Left colon (tissue), 2 donors: ENCODE data around the gene PSMC3. TPM values are rescaled to one million over a fixed set of nuclear protein-coding genes. Genes with fewer than 3 reads are reported as not detected.
A peak's percentile ranks its signal among the peaks of the same experiment; 100 is the strongest.

Source experiments
- ATAC-seq: fragments of 200-7000 bp; cut with Tn5 transposase; one replicate; pipeline ENCODE4 v1.9.1; 2020; ENCODE audit warnings: mild to moderate bottlenecking, moderate library complexity
- DNase-seq, 2 donors: peaks; one replicate each; pipeline ENCODE4 v3.0.0-alpha.2; 2020
- intact Hi-C, 2 donors: fragments of 100-400 bp; cut with DNase I in 1 of 2; cut with micrococcal nuclease in 1 of 2; formaldehyde crosslinking; loops; one replicate each; pipeline versions ENCODE4 v1.11.2 to v1.14.0; 2022; cut with DNase I, micrococcal nuclease
- total RNA-seq, 2 donors: library from RNA; stranded (reverse); fragmentation: NEBNext Ultra II Directional; extraction: Animal tissue kit (Norgen Biotek cat#: 25700); gene quantifications; one replicate each; pipeline ENCODE4 v1.2.1, GENCODE V29; 2021
- donor health status: DM: no; HTN: no; CAD: no.
- donor health status: DM: yes; HTN: yes; CAD: no.

Gene PSMC3
- total RNA-seq, 2 donors from 2014 or later = 74.8 to 82.5 TPM

DNA sequence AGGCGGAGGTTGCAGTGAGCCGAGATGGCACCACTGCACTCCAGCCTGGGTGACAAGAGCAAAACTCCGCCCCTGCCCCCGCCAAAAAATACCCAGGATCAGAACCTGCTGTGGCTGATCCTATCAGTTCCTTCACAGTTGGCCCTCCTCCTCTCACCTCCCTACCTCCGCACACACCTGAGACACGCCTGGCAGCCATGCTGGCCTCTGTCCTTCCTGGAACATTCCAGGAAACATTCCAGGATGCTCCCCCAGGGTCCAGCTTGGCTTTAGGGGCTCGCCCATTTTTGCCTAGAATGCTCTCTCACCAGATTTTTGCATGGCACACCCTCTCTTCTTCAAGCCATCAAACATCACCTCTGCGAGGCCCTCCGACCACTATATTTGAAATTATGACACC is 20.6 kb upstream of the PSMC3 start:
- no peak for DNase-seq
- intact Hi-C loops = loop anchor here in 1 of 2 donors (10.0 kb wide), 1 partner anchor 72 kb away; the partner anchor contains the start of gene SPI1
- no peak for ATAC-seq

DNA sequence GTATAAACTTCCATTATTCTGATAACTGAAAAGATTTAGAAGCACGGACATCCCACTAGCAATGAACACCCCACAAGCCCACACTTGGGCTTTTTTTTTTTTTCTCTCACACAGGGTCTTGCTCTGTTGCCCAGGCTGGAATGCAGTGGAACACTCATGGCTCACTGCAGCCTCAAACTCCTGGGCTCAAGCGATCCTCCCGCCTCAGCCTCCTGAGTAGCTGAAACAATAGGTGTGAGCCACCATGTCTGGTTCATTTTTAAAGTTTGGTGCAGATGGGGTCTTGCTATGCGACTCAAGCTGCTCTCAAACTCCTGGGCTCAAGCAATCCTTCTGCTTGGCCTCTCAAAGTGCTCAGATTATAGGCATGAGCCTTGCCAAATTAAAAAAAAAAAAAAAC is 19.6 kb upstream of the PSMC3 start:
- ATAC-seq (no peak), DNase-seq (no peak)
- intact Hi-C loops = loop anchor here in 1 of 2 donors (10.0 kb wide), 1 partner anchor 71 kb away; the partner anchor contains the start of gene SPI1

DNA sequence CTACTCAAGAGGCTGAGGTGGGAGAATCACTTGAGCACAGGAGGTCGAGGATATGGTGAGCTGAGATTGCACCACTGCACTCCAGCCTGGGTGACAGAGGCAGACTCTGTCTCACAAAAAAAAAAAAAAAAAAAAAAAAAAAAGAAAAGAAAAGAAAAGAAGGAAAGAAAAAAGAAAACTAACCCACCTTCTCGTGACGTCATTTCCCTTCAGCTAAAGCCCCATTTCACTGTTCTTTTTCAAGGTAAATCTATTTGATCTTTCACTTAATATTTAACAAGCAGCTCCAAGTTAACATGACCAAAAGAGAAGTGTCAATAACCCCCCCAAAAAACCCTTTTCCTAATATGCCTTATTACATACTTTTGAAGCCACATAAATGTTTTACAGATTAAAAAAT is 17.6 kb upstream of the PSMC3 start:
- intact Hi-C loops = loop anchor here in 1 of 2 donors (10.0 kb wide), 1 partner anchor 69 kb away; the partner anchor contains the start of gene SPI1
- DNase-seq = no peak
- ATAC-seq = no peak

DNA sequence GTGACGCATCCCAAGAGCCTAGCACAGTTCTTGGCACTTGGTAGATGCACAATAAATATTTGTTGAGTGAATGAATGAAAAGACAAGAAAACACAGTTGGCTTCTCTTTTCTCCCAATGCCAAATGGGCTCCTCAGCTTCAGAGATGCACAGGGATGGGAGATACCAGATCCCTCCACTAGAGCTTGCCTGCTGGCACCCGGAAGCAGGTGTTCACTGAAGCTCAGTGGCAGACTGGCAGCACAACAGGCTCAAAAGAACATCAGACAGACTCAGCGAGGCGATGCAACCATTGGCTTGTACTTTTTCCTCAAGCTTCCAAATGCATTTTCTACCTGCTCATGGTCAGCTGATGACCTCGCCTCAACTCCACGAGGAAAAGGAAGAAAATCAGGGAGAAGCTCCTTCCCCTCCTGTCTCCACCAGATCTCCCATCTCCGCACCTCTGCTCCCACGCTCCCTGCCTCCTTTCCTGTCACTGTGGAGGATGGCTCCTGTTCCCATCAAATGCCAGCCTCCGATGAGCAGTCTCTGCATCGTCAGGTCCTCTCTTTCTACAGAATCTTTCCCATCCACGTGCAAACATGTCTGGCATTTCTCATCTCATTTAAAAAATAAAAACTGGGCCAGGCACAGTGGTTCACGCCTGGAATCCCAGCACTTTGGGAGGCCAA is 16.9 kb upstream of the PSMC3 start:
- no peak for DNase-seq
- no peak for ATAC-seq
- intact Hi-C loops = loop anchor here in 1 of 2 donors (10.0 kb wide), 1 partner anchor 68 kb away; the partner anchor contains the start of gene SPI1

DNA sequence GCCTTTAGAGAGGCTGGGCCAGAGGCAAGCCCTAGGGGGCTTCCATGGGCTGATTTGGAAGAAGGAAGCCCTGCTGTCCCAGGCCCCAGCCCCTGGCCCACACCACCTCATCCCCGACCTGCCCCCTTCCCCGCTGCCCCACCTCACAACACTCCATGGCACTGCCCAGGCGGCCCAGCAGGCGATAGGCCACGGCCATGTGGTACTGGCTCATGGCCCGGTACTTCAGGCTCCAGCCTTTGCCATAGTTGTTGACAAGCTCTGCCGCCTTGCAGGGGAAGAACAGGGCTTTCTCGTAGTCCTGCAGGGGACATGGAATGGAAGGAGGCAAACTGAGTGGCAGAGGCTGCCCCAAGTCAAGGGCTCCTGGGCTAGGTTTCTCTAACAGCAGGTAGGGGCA is 16.3 kb upstream of the PSMC3 start:
- DNase-seq (no peak), ATAC-seq (no peak)
- intact Hi-C loops = loop anchor here in 1 of 2 donors (10.0 kb wide), 1 partner anchor 68 kb away; the partner anchor contains the start of gene SPI1

GRCh38 chr11:47441421-47441820 is 15.2 kb upstream of the PSMC3 start:
- intact Hi-C loops = loop anchor here in 1 of 2 donors (10.0 kb wide), 1 partner anchor 67 kb away; the partner anchor contains the start of gene SPI1
- DNase-seq (no peak), ATAC-seq (no peak)

DNA sequence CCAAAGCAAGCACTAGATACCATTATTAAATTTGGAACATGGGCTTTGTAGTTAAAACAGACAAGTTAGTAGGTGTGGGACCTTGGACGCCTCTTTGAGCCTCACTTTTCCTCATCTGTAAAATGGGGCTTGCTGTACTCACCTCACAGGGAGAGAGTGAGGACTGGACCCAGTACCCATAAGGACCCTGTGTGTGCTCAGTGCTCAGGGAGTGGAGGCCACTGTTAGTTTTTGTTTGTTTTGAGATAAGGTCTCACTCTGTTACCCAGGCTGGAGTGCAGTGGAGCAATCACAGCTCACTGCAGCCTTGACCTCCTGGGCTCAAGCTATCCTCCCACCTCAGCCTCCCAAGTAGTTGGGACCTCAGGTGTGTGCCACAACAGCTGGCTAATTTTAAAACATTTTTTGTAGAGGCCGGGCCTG is 13.8 kb upstream of the PSMC3 start:
- intact Hi-C loops = loop anchor here in 1 of 2 donors (10.0 kb wide), 1 partner anchor 65 kb away; the partner anchor contains the start of gene SPI1

GRCh38 chr11:47438721-47439120 is 12.5 kb upstream of the PSMC3 start:
- no peak for ATAC-seq
- intact Hi-C loops = no loop called here
- DNase-seq = no peak

More for the DNA sequence above, 13.8 kb upstream of the PSMC3 start:
- DNase-seq (no peak), ATAC-seq (no peak)

GRCh38 chr11:47437746-47438418 is 11.6 kb upstream of the PSMC3 start:
- ATAC-seq = peak; percentile 84
- DNase-seq = peak in 1 of 2 donors; percentile 40
- intact Hi-C loops = no loop called here

- DNase-seq (no peak), ATAC-seq (no peak)
- intact Hi-C loops = no loop called here
Measured at GRCh38 chr11:47437218-47437745, 11.0 kb upstream of the PSMC3 start.

GRCh38 chr11:47436726-47437125 is 10.5 kb upstream of the PSMC3 start:
- intact Hi-C loops = no loop called here
- no peak for DNase-seq
- ATAC-seq = no peak

- intact Hi-C loops = no loop called here
- DNase-seq = no peak
- ATAC-seq = no peak
Measured at GRCh38 chr11:47435687-47436086, 9.4 kb upstream of the PSMC3 start.

DNA sequence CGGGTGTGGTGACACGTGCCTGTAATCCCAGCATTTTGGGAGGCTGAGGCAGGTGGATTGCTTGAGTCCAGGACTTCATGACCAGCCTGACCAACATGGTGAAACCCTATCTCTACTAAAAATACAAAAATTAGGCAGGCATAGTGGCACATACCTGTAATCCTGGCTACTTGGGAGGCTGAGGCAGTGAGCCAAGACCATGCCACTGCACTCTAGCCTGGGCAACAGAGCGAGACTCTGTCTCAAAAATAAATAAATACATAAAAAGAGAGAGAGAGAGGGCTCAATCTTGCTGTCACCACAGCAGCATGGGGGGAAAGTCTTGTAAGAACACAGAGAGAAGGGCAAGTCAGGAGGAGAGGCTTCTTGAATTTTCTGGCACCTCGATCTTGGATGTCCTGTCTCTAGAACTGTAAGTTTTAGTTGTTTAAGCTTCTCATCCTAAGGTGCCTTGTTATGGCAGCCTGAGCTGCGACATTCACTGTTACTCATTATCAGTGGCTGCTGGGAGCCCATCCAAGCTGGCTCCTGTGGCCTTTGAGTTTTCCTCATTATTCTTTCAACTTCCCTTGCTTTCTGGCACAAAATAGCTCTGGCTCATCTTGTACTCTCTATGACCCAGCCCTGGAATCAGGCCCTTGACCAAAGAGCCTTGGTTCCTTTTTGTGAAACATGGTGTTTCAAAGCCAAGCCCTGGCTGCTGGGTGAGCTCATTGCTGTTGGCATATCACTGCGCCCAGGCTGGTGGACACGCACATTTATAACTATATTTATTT is 8.0 kb upstream of the PSMC3 start:
- no peak for ATAC-seq
- intact Hi-C loops = no loop called here
- no peak for DNase-seq

DNA sequence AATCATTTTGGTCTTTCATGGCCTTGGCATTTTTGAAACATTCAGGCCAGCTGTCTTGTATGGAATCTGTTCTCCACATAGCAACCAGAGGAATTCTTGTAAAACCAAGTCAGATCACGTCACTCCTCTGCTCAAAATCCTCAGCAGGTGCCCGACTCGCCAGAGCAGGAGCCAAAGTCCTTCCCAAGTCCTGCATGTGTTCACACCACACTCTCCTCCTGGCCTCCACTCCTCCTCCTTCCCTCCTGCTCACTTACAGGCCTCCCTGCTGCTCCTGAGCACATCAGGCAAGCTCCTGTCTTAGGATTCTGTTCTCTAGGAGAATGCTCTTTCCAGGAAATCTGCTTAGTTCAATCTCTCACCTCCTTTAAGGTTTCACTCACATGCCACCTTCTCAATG is 6.9 kb upstream of the PSMC3 start:
- ATAC-seq = peak; percentile 24
- DNase-seq = no peak
- intact Hi-C loops = no loop called here

DNA sequence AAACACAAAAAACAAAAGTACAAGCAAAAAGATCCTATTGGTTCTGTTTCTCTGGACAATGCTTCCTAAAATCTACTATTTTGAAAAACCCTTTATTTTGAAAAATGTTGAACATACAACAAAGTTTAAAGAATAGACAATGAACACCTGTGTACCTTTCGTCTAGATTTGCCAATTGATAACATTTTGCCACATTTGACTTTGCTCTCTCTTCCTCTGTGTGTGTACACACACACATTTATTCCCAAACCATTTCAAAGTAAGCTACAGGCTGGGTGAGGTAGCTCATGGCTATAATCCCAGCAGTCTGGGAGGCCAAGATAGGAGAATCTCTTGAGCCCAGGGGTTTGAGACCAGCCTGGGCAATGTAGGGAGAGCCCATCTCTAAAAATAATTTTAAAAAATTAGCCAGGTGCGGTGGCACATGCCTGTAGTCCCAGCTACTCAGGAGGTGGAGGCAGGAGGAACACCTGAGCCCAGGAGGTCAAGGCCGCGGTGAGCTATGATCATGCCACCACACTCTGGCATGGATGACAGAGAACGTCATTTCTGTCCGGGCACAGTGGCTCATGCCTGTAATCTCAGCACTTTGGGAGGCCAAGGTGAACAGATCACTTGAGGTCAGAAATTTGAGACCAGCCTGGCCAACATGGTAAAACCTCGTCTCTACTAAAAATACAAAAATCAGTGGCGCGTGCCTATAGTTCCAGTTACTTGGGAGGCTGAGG is 5.3 kb upstream of the PSMC3 start:
- ATAC-seq (no peak), DNase-seq (no peak)
- intact Hi-C loops = no loop called here

DNA sequence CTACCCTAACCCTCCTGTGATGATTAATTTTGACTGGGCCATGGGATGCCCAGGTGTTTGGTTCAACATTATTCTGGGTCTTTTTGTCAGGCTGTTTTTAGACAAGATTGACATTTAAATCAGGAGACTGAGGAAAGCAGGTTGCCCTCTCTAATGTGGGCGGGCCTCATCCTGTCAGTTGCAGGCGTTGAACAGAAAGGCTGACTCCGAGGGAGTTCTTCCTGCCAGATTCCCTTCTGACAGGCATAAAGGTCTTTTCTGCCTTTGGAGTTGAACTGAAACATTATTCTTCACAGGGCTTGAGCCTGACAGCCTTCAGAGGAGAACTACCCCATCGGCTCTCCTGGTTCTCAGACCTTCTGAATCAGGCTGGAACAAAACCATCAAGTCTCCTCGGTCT is 4.3 kb upstream of the PSMC3 start:
- no peak for DNase-seq
- ATAC-seq = no peak
- intact Hi-C loops = no loop called here

GRCh38 chr11:47425611-47426010 is 628 bp downstream of the PSMC3 start:
- intact Hi-C loops = no loop called here
- DNase-seq = no peak
- no peak for ATAC-seq

- intact Hi-C loops = no loop called here
- DNase-seq (no peak), ATAC-seq (no peak)
Measured at GRCh38 chr11:47418454-47419259, 7.6 kb downstream of the PSMC3 start.
